ENCODE data around the gene CNGB1.

Gene CNGB1

GRCh38 chr16:57929250-57929649, 41.7 kb downstream of the CNGB1 start:
- DNase-seq (ENCODE audit: extremely low spot score) = no peak
- CTCF ChIA-PET = no interaction called here
- no peak for TF ChIP-seq CTCF (IDR thresholded peaks at IDR 0.05; ENCODE audit: control extremely low read depth, extremely low read depth, low read depth, missing control alignments)
- POLR2A ChIA-PET = no interaction called here

- no peak for TF ChIP-seq CTCF (IDR thresholded peaks at IDR 0.05; ENCODE audit: control extremely low read depth, extremely low read depth, low read depth, missing control alignments)
- CTCF ChIA-PET = interaction anchor here (1.0 kb wide), 1 partner anchor 8 kb away, joined by 3 read pairs; no protein-coding TSS in a partner anchor
- DNase-seq (ENCODE audit: extremely low spot score) = no peak
- POLR2A ChIA-PET = no interaction called here
These were observed 44.9 kb downstream of the CNGB1 start for GRCh38 chr16:57926041-57926440.

GRCh38 chr16:57925310-57925709, 45.6 kb downstream of the CNGB1 start:
- TF ChIP-seq CTCF (IDR thresholded peaks at IDR 0.05; ENCODE audit: control extremely low read depth, extremely low read depth, low read depth, missing control alignments) = no peak
- ChIA-PET POLR2A (no interaction called here), CTCF (interaction anchor here (1.0 kb wide), 1 partner anchor 9 kb away, joined by 3 read pairs; no protein-coding TSS in a partner anchor)
- no peak for DNase-seq (ENCODE audit: extremely low spot score)

- no peak for TF ChIP-seq CTCF (IDR thresholded peaks at IDR 0.05; ENCODE audit: control extremely low read depth, extremely low read depth, low read depth, missing control alignments)
- CTCF ChIA-PET = no interaction called here
- POLR2A ChIA-PET = no interaction called here
- no peak for DNase-seq (ENCODE audit: extremely low spot score)
These were observed 46.4 kb downstream of the CNGB1 start for GRCh38 chr16:57924514-57924913.

GRCh38 chr16:57923841-57924240, 47.1 kb downstream of the CNGB1 start:
- no peak for TF ChIP-seq CTCF (IDR thresholded peaks at IDR 0.05; ENCODE audit: control extremely low read depth, extremely low read depth, low read depth, missing control alignments)
- no peak for DNase-seq (ENCODE audit: extremely low spot score)
- CTCF ChIA-PET = no interaction called here
- POLR2A ChIA-PET = no interaction called here

- DNase-seq (ENCODE audit: extremely low spot score) = no peak
- ChIA-PET POLR2A (interaction anchor here (0.7 kb wide), 1 partner anchor 1875 kb away, joined by 5 read pairs; no protein-coding TSS in a partner anchor), CTCF (no interaction called here)
- no peak for TF ChIP-seq CTCF (IDR thresholded peaks at IDR 0.05; ENCODE audit: control extremely low read depth, extremely low read depth, low read depth, missing control alignments)
These were observed 47.5 kb downstream of the CNGB1 start for GRCh38 chr16:57923418-57923817.

- CTCF ChIA-PET = interaction anchor here (1.1 to 2.1 kb wide), 4 partner anchors 11 to 80 kb away, joined by 3 to 8 read pairs (median 4); partner anchors contain the start of genes USB1 and ZNF319
- no peak for TF ChIP-seq CTCF (IDR thresholded peaks at IDR 0.05; ENCODE audit: control extremely low read depth, extremely low read depth, low read depth, missing control alignments)
- POLR2A ChIA-PET = no interaction called here
- DNase-seq (ENCODE audit: extremely low spot score) = no peak
These were observed 50.1 kb downstream of the CNGB1 start for GRCh38 chr16:57920880-57921229.

Data from GM10248 (cell line).